Stimulated activated naive CD8-positive, alpha-beta T cell treated with anti-CD3 and anti-CD28 coated beads, Interleukin-15, Interleukin-2, amounts not matched to agents 100 ng/mL and 50 ng/mL, for 24 hours (primary cell): Measurements from ENCODE around the gene DENND1A.

ENCODE experiments used
- H3K27ac Mint-ChIP-seq: one replicate; pipeline ENCODE4 v1.8.0; 2021; ENCODE audit warnings: mild to moderate bottlenecking, mixed read lengths
- H3K27me3 Mint-ChIP-seq: one replicate; pipeline ENCODE4 v1.8.0; 2021; ENCODE audit warnings: mixed read lengths
- H3K36me3 Mint-ChIP-seq: one replicate; pipeline ENCODE4 v1.8.0; 2021; ENCODE audit warnings: low read depth, mixed read lengths
- H3K4me1 Mint-ChIP-seq: one replicate; pipeline ENCODE4 v1.8.0; 2021; ENCODE audit warnings: low read depth, mixed read lengths
- H3K4me3 Mint-ChIP-seq: one replicate; pipeline ENCODE4 v1.8.0; 2021; ENCODE audit warnings: mild to moderate bottlenecking, mixed read lengths
- H3K9me3 Mint-ChIP-seq: one replicate; pipeline ENCODE4 v1.8.0; 2021; ENCODE audit warnings: mixed read lengths

The DENND1A gene

GRCh38 chr9:123426406-123426805, 503.5 kb downstream of the DENND1A start:
- H3K36me3 Mint-ChIP-seq, result peaks cover 30% of the 10 kb centered on the region
- H3K27ac Mint-ChIP-seq, result no peak overlapping the region
- no peaks in the 10 kb centered on the region for H3K9me3 Mint-ChIP-seq
- no peak overlapping the region for H3K4me3 Mint-ChIP-seq
- no peaks in the 10 kb centered on the region for H3K27me3 Mint-ChIP-seq
- H3K4me1 Mint-ChIP-seq, result no peaks in the 10 kb centered on the region

- Mint-ChIP-seq H3K36me3 (peaks cover 27% of the 10 kb centered on the region), H3K9me3 (no peaks in the 10 kb centered on the region), H3K27me3 (no peaks in the 10 kb centered on the region), H3K27ac (no peak overlapping the region), H3K4me3 (no peak overlapping the region), H3K4me1 (no peaks in the 10 kb centered on the region)
These were observed 504.0 kb downstream of the DENND1A start for GRCh38 chr9:123425836-123426365.

- no peaks in the 10 kb centered on the region for H3K4me1 Mint-ChIP-seq
- no peak overlapping the region for H3K4me3 Mint-ChIP-seq
- no peaks in the 10 kb centered on the region for H3K27me3 Mint-ChIP-seq
- no peaks in the 10 kb centered on the region for H3K9me3 Mint-ChIP-seq
- peaks cover 23% of the 10 kb centered on the region for H3K36me3 Mint-ChIP-seq
- no peak overlapping the region for H3K27ac Mint-ChIP-seq
These were observed 504.6 kb downstream of the DENND1A start for GRCh38 chr9:123425261-123425821.

- no peaks in the 10 kb centered on the region for H3K27me3 Mint-ChIP-seq
- no peaks in the 10 kb centered on the region for H3K9me3 Mint-ChIP-seq
- no peaks in the 10 kb centered on the region for H3K4me1 Mint-ChIP-seq
- H3K4me3 Mint-ChIP-seq, result no peak overlapping the region
- H3K27ac Mint-ChIP-seq, result no peak overlapping the region
- peaks cover 16% of the 10 kb centered on the region for H3K36me3 Mint-ChIP-seq
These were observed 505.2 kb downstream of the DENND1A start for GRCh38 chr9:123424552-123425225.

GRCh38 chr9:123424131-123424530, 505.8 kb downstream of the DENND1A start:
- peaks cover 11% of the 10 kb centered on the region for H3K36me3 Mint-ChIP-seq
- no peaks in the 10 kb centered on the region for H3K4me1 Mint-ChIP-seq
- H3K4me3 Mint-ChIP-seq, result no peak overlapping the region
- no peak overlapping the region for H3K27ac Mint-ChIP-seq
- H3K9me3 Mint-ChIP-seq, result no peaks in the 10 kb centered on the region
- no peaks in the 10 kb centered on the region for H3K27me3 Mint-ChIP-seq

GRCh38 chr9:123423311-123423640, 506.6 kb downstream of the DENND1A start:
- Mint-ChIP-seq H3K4me3 (no peak overlapping the region), H3K36me3 (peaks cover 6% of the 10 kb centered on the region), H3K4me1 (no peaks in the 10 kb centered on the region), H3K27me3 (no peaks in the 10 kb centered on the region), H3K27ac (no peak overlapping the region), H3K9me3 (no peaks in the 10 kb centered on the region)

- no peak overlapping the region for H3K27ac Mint-ChIP-seq
- no peak overlapping the region for H3K4me3 Mint-ChIP-seq
- H3K36me3 Mint-ChIP-seq, result peaks cover 6% of the 10 kb centered on the region
- no peaks in the 10 kb centered on the region for H3K4me1 Mint-ChIP-seq
- no peaks in the 10 kb centered on the region for H3K9me3 Mint-ChIP-seq
- no peaks in the 10 kb centered on the region for H3K27me3 Mint-ChIP-seq
These were observed 507.2 kb downstream of the DENND1A start for GRCh38 chr9:123422635-123423310.

- H3K4me3 Mint-ChIP-seq, result no peak overlapping the region
- H3K36me3 Mint-ChIP-seq, result no peaks in the 10 kb centered on the region
- H3K4me1 Mint-ChIP-seq, result no peaks in the 10 kb centered on the region
- no peaks in the 10 kb centered on the region for H3K9me3 Mint-ChIP-seq
- H3K27me3 Mint-ChIP-seq, result no peaks in the 10 kb centered on the region
- H3K27ac Mint-ChIP-seq, result no peak overlapping the region
These were observed 508.0 kb downstream of the DENND1A start for GRCh38 chr9:123421801-123422455.

- H3K36me3 Mint-ChIP-seq, result peaks cover 4% of the 10 kb centered on the region
- H3K4me1 Mint-ChIP-seq, result no peaks in the 10 kb centered on the region
- H3K9me3 Mint-ChIP-seq, result no peaks in the 10 kb centered on the region
- no peaks in the 10 kb centered on the region for H3K27me3 Mint-ChIP-seq
- H3K4me3 Mint-ChIP-seq, result no peak overlapping the region
- no peak overlapping the region for H3K27ac Mint-ChIP-seq
These were observed 508.7 kb downstream of the DENND1A start for GRCh38 chr9:123421186-123421585.

- Mint-ChIP-seq H3K27me3 (no peaks in the 10 kb centered on the region), H3K27ac (no peak overlapping the region), H3K4me1 (no peaks in the 10 kb centered on the region), H3K9me3 (no peaks in the 10 kb centered on the region), H3K36me3 (peaks cover 4% of the 10 kb centered on the region), H3K4me3 (no peak overlapping the region)
These were observed 509.3 kb downstream of the DENND1A start for GRCh38 chr9:123420592-123421111.

- Mint-ChIP-seq H3K4me1 (no peaks in the 10 kb centered on the region), H3K27me3 (no peaks in the 10 kb centered on the region), H3K9me3 (no peaks in the 10 kb centered on the region), H3K36me3 (peaks cover 4% of the 10 kb centered on the region), H3K27ac (no peak overlapping the region), H3K4me3 (no peak overlapping the region)
These were observed 510.0 kb downstream of the DENND1A start for GRCh38 chr9:123419721-123420591.

- H3K27ac Mint-ChIP-seq, result no peak overlapping the region
- H3K4me1 Mint-ChIP-seq, result no peaks in the 10 kb centered on the region
- H3K27me3 Mint-ChIP-seq, result no peaks in the 10 kb centered on the region
- H3K4me3 Mint-ChIP-seq, result no peak overlapping the region
- no peaks in the 10 kb centered on the region for H3K9me3 Mint-ChIP-seq
- H3K36me3 Mint-ChIP-seq, result peaks cover 4% of the 10 kb centered on the region
These were observed 510.8 kb downstream of the DENND1A start for GRCh38 chr9:123419091-123419490.

- Mint-ChIP-seq H3K27me3 (no peaks in the 10 kb centered on the region), H3K27ac (no peak overlapping the region), H3K4me1 (no peaks in the 10 kb centered on the region), H3K4me3 (no peak overlapping the region), H3K9me3 (no peaks in the 10 kb centered on the region), H3K36me3 (peaks cover 4% of the 10 kb centered on the region)
These were observed 511.4 kb downstream of the DENND1A start for GRCh38 chr9:123418506-123418905.

- Mint-ChIP-seq H3K4me1 (no peaks in the 10 kb centered on the region), H3K27ac (no peak overlapping the region), H3K36me3 (peaks cover 4% of the 10 kb centered on the region), H3K4me3 (no peak overlapping the region), H3K9me3 (no peaks in the 10 kb centered on the region), H3K27me3 (no peaks in the 10 kb centered on the region)
These were observed 511.9 kb downstream of the DENND1A start for GRCh38 chr9:123418052-123418430.
